ENCODE data around the gene COPE.

DNA sequence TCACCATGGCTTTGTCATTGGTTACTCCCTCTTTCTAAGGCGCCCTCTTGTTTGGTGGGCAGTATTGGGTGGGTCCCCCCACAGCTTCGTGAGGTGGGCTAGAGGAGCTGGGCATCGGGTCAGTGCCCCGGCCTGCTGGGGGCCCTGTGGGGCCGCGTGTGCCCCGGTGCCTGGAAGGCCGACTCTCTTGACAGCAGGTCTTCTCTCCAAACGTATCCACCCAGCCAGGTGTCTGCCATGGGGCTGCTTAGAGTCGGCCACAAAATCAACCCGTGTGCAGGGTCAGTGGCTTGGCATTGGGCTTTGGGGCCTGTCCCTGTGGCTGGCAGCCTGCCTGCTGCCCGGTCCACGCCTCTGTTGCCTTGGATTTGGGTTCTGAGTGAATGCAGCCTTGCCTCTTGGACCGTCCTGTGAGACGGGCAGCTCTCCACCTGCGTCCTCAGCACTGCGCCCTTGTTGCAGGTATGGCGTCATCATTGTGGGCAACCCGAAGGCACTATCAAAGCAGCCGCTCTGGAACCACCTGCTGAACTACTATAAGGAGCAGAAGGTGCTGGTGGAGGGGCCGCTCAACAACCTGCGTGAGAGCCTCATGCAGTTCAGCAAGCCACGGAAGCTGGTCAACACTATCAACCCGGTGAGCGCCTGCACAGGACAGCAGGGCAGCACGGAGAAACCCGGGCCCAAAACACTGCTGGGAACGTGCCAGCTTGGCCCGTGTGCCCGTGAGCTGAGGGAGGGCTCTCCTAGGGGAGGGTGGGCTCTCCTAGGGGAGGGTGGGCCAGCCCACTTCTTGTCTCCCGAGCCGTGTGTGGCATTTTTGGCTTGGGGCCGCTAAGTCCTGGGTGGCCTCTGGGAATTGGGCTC lies 56.0 kb downstream of the COPE start:
- TF ChIP-seq, protein P1, sequence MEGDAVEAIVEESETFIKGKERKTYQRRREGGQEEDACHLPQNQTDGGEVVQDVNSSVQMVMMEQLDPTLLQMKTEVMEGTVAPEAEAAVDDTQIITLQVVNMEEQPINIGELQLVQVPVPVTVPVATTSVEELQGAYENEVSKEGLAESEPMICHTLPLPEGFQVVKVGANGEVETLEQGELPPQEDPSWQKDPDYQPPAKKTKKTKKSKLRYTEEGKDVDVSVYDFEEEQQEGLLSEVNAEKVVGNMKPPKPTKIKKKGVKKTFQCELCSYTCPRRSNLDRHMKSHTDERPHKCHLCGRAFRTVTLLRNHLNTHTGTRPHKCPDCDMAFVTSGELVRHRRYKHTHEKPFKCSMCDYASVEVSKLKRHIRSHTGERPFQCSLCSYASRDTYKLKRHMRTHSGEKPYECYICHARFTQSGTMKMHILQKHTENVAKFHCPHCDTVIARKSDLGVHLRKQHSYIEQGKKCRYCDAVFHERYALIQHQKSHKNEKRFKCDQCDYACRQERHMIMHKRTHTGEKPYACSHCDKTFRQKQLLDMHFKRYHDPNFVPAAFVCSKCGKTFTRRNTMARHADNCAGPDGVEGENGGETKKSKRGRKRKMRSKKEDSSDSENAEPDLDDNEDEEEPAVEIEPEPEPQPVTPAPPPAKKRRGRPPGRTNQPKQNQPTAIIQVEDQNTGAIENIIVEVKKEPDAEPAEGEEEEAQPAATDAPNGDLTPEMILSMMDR (IDR thresholded peaks at IDR 0.05): no peak
- TF ChIP-seq POLR2AphosphoS5 (IDR thresholded peaks at IDR 0.05; ENCODE audit: insufficient read depth in 1 of 2, low read depth in 1 of 2) (no peak), POLR2A (IDR thresholded peaks at IDR 0.05) (no peak)
